GM12878 (cell line): ENCODE data around the gene CLDN16. TPM values are rescaled to one million over a fixed set of nuclear protein-coding genes. Genes with fewer than 3 reads are reported as not detected.

ENCODE experiments used
- ATAC-seq: fragments of 200-7000 bp; cut with Tn5 transposase; 3 replicates; pipeline ENCODE4 v1.9.1; 2020; ENCODE audit warnings: mild to moderate bottlenecking, moderate library complexity
- BruUV-seq: library from RNA; stranded (reverse); fragments of 400-500 nt; replicated peaks from 2 replicates; lab custom pipeline; 2021; lab: Mats Ljungman, UMichigan
- CTCF ChIA-PET: fragments of 300-600 bp; sonication (Branson Sonifier 250); formaldehyde crosslinking; extraction: SDS; loops from one replicate; lab custom pipeline; 2021; ENCODE audit warnings: inconsistent platforms; lab: Yijun Ruan, JAX
- POLR2A ChIA-PET: fragments of 350-600 bp; formaldehyde crosslinking; extraction: SDS; loops from one replicate; lab custom pipeline; 2021; ENCODE audit warnings: inconsistent platforms; lab: Charles Lee
- RAD21 ChIA-PET: fragments of 300-600 bp; sonication (Branson Sonifier 250); formaldehyde crosslinking; loops from one replicate; lab custom pipeline; 2023; ENCODE audit warnings: antibody characterized with exemption; ENCODE audit not compliant: unreplicated experiment; lab: Charles Lee
- SMC1A ChIA-PET: fragments of 300-600 bp; sonication (Branson Sonifier 250); formaldehyde crosslinking; loops from one replicate; lab custom pipeline; 2023; ENCODE audit not compliant: unreplicated experiment, uncharacterized antibody; lab: Charles Lee
- DNase-seq: peaks from one replicate; pipeline ENCODE4 v3.0.0-alpha.2; 2011; ENCODE audit warnings: low read depth, low spot score
- FAIRE-seq: peaks from 3 replicates; lab custom pipeline; 2011; peaks lifted over from hg19 to GRCh38; lab: Jason Lieb, UNC
- H2AFZ ChIP-seq: 2 replicates; pipeline ENCODE4 v1.6.0; 2011; ENCODE audit warnings: low read depth, low read length, control low read depth; ENCODE audit not compliant: control insufficient read depth
- H3K27ac ChIP-seq: 2 replicates; pipeline ENCODE4 v1.5.1; 2011; ENCODE audit warnings: control low read depth; ENCODE audit not compliant: control insufficient read depth, insufficient read depth
- H3K27me3 ChIP-seq, 2 experiments: replicated peaks in 1 of 2; 2 replicates each; pipeline versions ENCODE4 v1.6.0 to v1.6.1; 2011; ENCODE audit warnings: low read length in 1 of 2; ENCODE audit not compliant: control insufficient read depth in 2 of 2, insufficient read depth in 2 of 2
- H3K36me3 ChIP-seq, 2 experiments: 2 replicates each; pipeline ENCODE4 v1.5.1; 2011; ENCODE audit warnings: low read length in 1 of 2; ENCODE audit not compliant: control insufficient read depth in 2 of 2, insufficient read depth in 2 of 2
- H3K4me1 ChIP-seq: 2 replicates; pipeline ENCODE4 v1.6.1; 2011; ENCODE audit warnings: mild to moderate bottlenecking, low read length, moderate library complexity, mixed read lengths; ENCODE audit not compliant: control insufficient read depth, insufficient read depth
- H3K4me2 ChIP-seq: 2 replicates; pipeline ENCODE4 v1.6.0; 2011; ENCODE audit warnings: control low read depth; ENCODE audit not compliant: control insufficient read depth, insufficient read depth
- H3K4me3 ChIP-seq: fragments of 200-600 bp; sonication (generic); 2 replicates; pipeline ENCODE4 v1.5.1; 2016
- H3K79me2 ChIP-seq: 2 replicates; pipeline ENCODE4 v1.6.0; 2011; ENCODE audit warnings: low read length; ENCODE audit not compliant: control insufficient read depth, insufficient read depth
- H3K9ac ChIP-seq: 2 replicates; pipeline ENCODE4 v1.8.0; 2011; ENCODE audit warnings: low read length, control low read depth, mixed read lengths; ENCODE audit not compliant: control insufficient read depth, insufficient read depth
- H3K9me3 ChIP-seq: replicated peaks from 3 replicates; pipeline ENCODE4 v1.5.1; 2011; ENCODE audit warnings: mild to moderate bottlenecking, low read length; ENCODE audit not compliant: control insufficient read depth, insufficient read depth
- H4K20me1 ChIP-seq: 2 replicates; pipeline ENCODE4 v1.6.0; 2011; ENCODE audit not compliant: control insufficient read depth, insufficient read depth
- BCL11A ChIP-seq: IDR thresholded peaks from 2 replicates; pipeline ENCODE4 v1.6.1; 2011; ENCODE audit warnings: low read depth, low read length
- BRCA1 ChIP-seq: IDR thresholded peaks from 2 replicates; pipeline ENCODE4 v1.6.1; 2011; ENCODE audit warnings: low read depth, low read length, improper control_type of control experiment
- CREM ChIP-seq: IDR thresholded peaks from 2 replicates; pipeline ENCODE4 v1.6.1; 2014; ENCODE audit warnings: antibody characterized with exemption, low read depth
- ESRRA ChIP-seq: IDR thresholded peaks from 2 replicates; pipeline ENCODE4 v1.6.1; 2012; ENCODE audit warnings: mild to moderate bottlenecking, low read length, improper control_type of control experiment
- ETV6 ChIP-seq, 2 experiments: fragments of 450-650 bp in 1 of 2; IDR thresholded peaks in 1 of 2; conservative IDR thresholded peaks in 1 of 2; 2 replicates each; pipeline ENCODE4 v1.6.1; 2014; ENCODE audit warnings: antibody characterized with exemption in 1 of 2, borderline replicate concordance in 1 of 2, low read depth in 1 of 2, mild to moderate bottlenecking in 1 of 2, moderate library complexity in 1 of 2
- MEF2B ChIP-seq: fragments of 450-650 bp; IDR thresholded peaks from 2 replicates; pipeline ENCODE4 v1.6.1; 2018; ENCODE audit warnings: mild to moderate bottlenecking, moderate library complexity; ENCODE audit not compliant: partially characterized antibody, poor library complexity, severe bottlenecking
- NR2F1 ChIP-seq: fragments of 450-650 bp; conservative IDR thresholded peaks from 2 replicates; pipeline ENCODE4 v1.6.1; 2017; ENCODE audit warnings: mild to moderate bottlenecking
- RCOR1 ChIP-seq: conservative IDR thresholded peaks from 2 replicates; pipeline ENCODE4 v1.6.1; 2012; ENCODE audit warnings: low read depth, low read length, improper control_type of control experiment
- SIN3A ChIP-seq: IDR thresholded peaks from 2 replicates; pipeline ENCODE4 v1.6.1; 2012; ENCODE audit warnings: low read depth, low read length, improper control_type of control experiment
- SMAD1 ChIP-seq: fragments of 450-650 bp; IDR thresholded peaks from 2 replicates; pipeline ENCODE4 v1.6.1; 2018; ENCODE audit warnings: mild to moderate bottlenecking, low read depth; ENCODE audit not compliant: partially characterized antibody
- SP1 ChIP-seq: IDR thresholded peaks from one replicate; pipeline ENCODE4 v1.6.1; 2011; ENCODE audit warnings: low read depth, low read length
- TCF7 ChIP-seq: IDR thresholded peaks from 2 replicates; pipeline ENCODE4 v1.6.1; 2014; ENCODE audit warnings: antibody characterized with exemption, borderline replicate concordance
- ZNF622 ChIP-seq: fragments of 450-650 bp; IDR thresholded peaks from 2 replicates; pipeline ENCODE4 v1.6.1; 2017; ENCODE audit warnings: mild to moderate bottlenecking, inconsistent platforms
- in situ Hi-C: fragments of 300-500 bp; cut with MboI; formaldehyde crosslinking; loops from 9 replicates; pipeline ENCODE4 v1.14.3; 2018; ENCODE audit warnings: mixed read lengths
- intact Hi-C: fragments of 100-400 bp; cut with micrococcal nuclease; formaldehyde crosslinking; loops from one replicate; pipeline ENCODE4 v1.14.2; 2022; ENCODE audit not compliant: unreplicated experiment
- polyA plus RNA-seq, 11 experiments: library from polyadenylated mRNA; depleted of rRNA in 4 of 11; unstranded in 6 of 11; stranded (reverse) in 5 of 11; fragments of >200 nt; fragmentation: Nextera tagmentation in 4 of 11; fragmentation: Illumina TruSeq in 1 of 11; extraction: Ambion mirVana in 4 of 11; extraction: Trizol in 1 of 11; gene quantifications; 1 replicate in 1 of 11; 2 replicates in 10 of 11; pipeline versions ENCODE4 v1.2.1 to v1.2.3, GENCODE V29; 2011 to 2016; ENCODE audit warnings: inconsistent platforms in 2 of 11, missing spikeins in 2 of 11, low read depth in 1 of 11
- total RNA-seq, 4 experiments: library from RNA; depleted of rRNA in 3 of 4; stranded (reverse); fragments of >200 nt in 3 of 4; fragmentation: Illumina TruSeq in 1 of 4; extraction: Trizol in 1 of 4; gene quantifications; 2 replicates each; pipeline versions ENCODE4 v1.2.1 to v1.2.3, GENCODE V29; 2013 to 2021
- TF ChIP-seq, protein P1 (sequence below): fragments of 450-650 bp; IDR thresholded peaks from 2 replicates; pipeline ENCODE4 v1.6.1; 2017; ENCODE audit warnings: borderline replicate concordance
- TF ChIP-seq, protein P2 (sequence below): IDR thresholded peaks from 2 replicates; pipeline ENCODE4 v1.6.1; 2012; ENCODE audit warnings: low read length, inconsistent platforms

Gene CLDN16
- total and polyA plus RNA-seq, 10 of the 15 experiments (the other 5 are each of a cell fraction or from before 2014, with no cell fraction given): 3.2 to 26.6 (median 4.0) TPM

DNA sequence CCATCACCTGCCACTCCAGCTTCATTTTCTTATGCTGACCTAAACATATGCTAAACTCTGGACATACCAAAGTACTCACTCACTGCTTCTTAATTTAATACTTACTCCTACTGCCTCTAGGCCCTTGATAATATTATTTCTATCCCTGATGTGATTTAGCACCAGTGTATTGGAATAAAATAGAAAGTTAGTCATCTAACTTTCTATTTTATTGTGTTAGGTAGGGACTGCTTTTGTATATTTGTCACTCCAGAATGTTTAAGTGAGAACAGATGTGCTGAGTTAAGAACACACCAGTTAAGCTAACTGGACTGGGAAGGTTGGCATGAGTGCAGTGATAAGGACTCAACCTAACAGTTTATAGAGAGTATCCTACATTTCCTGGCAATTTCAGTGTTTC, 6.5 kb upstream of the CLDN16 start:
- FAIRE-seq: no peak
- Histone ChIP-seq H3K9ac (no peak overlapping the region), H3K36me3 (no peaks in the 10 kb centered on the region), H4K20me1 (no peaks in the 10 kb centered on the region)
- TF ChIP-seq RCOR1 (no peak), SIN3A (no peak), MEF2B (no peak), NR2F1 (no peak), BCL11A (no peak), SP1 (no peak), CREM (no peak), ETV6 (conservative IDR thresholded peaks at IDR 0.05 in 1 of 2, IDR thresholded peaks at IDR 0.05 in 1 of 2; ENCODE audit: borderline replicate concordance in 1 of 2, low read depth in 1 of 2) (no peak), BRCA1 (no peak), SMAD1 (no peak), ESRRA (no peak), TCF7 (no peak), ZNF622 (no peak)
- TF ChIP-seq, protein P1, sequence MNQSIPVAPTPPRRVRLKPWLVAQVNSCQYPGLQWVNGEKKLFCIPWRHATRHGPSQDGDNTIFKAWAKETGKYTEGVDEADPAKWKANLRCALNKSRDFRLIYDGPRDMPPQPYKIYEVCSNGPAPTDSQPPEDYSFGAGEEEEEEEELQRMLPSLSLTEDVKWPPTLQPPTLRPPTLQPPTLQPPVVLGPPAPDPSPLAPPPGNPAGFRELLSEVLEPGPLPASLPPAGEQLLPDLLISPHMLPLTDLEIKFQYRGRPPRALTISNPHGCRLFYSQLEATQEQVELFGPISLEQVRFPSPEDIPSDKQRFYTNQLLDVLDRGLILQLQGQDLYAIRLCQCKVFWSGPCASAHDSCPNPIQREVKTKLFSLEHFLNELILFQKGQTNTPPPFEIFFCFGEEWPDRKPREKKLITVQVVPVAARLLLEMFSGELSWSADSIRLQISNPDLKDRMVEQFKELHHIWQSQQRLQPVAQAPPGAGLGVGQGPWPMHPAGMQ: no peak
- TF ChIP-seq, protein P2, sequence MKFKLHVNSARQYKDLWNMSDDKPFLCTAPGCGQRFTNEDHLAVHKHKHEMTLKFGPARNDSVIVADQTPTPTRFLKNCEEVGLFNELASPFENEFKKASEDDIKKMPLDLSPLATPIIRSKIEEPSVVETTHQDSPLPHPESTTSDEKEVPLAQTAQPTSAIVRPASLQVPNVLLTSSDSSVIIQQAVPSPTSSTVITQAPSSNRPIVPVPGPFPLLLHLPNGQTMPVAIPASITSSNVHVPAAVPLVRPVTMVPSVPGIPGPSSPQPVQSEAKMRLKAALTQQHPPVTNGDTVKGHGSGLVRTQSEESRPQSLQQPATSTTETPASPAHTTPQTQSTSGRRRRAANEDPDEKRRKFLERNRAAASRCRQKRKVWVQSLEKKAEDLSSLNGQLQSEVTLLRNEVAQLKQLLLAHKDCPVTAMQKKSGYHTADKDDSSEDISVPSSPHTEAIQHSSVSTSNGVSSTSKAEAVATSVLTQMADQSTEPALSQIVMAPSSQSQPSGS: no peak
- TF ChIP-seq, all 136 proteins: peak for 0
- intact Hi-C loops (no loop called here), in situ Hi-C loops (loop anchor here (10.0 kb wide), 1 partner anchor 417 kb away; no protein-coding TSS in a partner anchor)
- Histone ChIP-seq H3K27ac (no peak overlapping the region), H3K4me1 (no peaks in the 10 kb centered on the region), H3K9me3 (no peaks in the 10 kb centered on the region), H2AFZ (no peak overlapping the region), H3K4me3 (no peak overlapping the region), H3K27me3 (no peaks in the 10 kb centered on the region), H3K4me2 (no peak overlapping the region), H3K79me2 (no peaks in the 10 kb centered on the region)
- ATAC-seq: no peak
- CTCF ChIA-PET: interaction anchor here (0.6 to 6.0 kb wide), 2 partner anchors 420 to 661 kb away, joined by 3 to 64 read pairs; no protein-coding TSS in a partner anchor
- RAD21 ChIA-PET: interaction anchor here (0.7 to 1.0 kb wide), 3 partner anchors 156 to 877 kb away, joined by 3 to 4 read pairs (median 3); no protein-coding TSS in a partner anchor
- no peak for DNase-seq
- SMC1A ChIA-PET: interaction anchor here (1.0 to 2.0 kb wide), 5 partner anchors 17 to 280 kb away, joined by 3 to 8 read pairs (median 3); no protein-coding TSS in a partner anchor
- POLR2A ChIA-PET: no interaction called here
- BruUV-seq: no TSS peak
